ENCODE results near the gene TTL.

Gene TTL

DNA sequence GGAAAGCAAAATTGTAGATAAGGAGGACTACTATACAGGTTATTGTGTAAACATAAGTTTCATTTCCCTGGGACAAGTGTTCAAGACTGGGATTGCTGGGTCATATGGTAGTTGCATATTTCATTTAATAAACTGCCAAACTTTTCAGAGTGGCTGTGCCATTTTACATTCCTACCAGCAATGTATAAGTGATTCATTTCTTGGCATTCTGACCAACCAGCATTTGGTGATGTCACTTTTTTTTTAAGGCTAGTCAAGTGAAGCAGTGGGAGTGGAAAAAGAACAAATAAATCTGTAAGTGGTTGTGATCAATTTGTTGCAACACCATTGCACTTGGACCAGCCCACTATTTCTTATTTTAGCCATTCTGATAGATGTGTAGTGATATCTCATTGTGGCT is 97.3 kb downstream of the TTL start:
- Mint-ChIP-seq H3K36me3 (peaks cover 29% of the 10 kb centered on the region), H3K4me1 (peaks cover 8% of the 10 kb centered on the region), H3K4me3 (no peak overlapping the region), H3K27ac (no peak overlapping the region), H3K27me3 (no peaks in the 10 kb centered on the region), H3K9me3 (no peaks in the 10 kb centered on the region)
- no peak for ATAC-seq

DNA sequence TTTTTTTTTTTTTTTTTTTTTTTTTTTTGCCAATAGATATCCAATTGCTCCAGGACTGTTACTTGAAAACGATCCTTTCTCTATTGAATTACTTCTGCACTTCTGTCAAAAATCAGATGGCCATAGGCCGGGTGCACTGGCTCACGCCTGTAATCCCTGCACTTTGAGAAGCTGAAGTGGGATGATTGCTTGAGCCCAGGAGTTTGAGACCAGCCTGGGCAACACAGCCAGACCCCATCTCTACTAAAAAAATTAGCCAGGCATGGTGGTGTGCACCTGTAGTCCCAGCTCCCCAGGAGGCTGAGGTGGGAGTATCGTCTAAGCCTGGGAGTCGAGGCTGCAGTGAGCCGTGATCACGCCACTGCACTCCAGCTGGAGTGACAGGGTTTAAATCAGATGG is 98.1 kb downstream of the TTL start:
- Mint-ChIP-seq H3K36me3 (peaks cover 22% of the 10 kb centered on the region), H3K27me3 (no peaks in the 10 kb centered on the region), H3K4me3 (no peak overlapping the region), H3K27ac (no peak overlapping the region), H3K4me1 (peaks cover 12% of the 10 kb centered on the region), H3K9me3 (no peaks in the 10 kb centered on the region)
- no peak for ATAC-seq

DNA sequence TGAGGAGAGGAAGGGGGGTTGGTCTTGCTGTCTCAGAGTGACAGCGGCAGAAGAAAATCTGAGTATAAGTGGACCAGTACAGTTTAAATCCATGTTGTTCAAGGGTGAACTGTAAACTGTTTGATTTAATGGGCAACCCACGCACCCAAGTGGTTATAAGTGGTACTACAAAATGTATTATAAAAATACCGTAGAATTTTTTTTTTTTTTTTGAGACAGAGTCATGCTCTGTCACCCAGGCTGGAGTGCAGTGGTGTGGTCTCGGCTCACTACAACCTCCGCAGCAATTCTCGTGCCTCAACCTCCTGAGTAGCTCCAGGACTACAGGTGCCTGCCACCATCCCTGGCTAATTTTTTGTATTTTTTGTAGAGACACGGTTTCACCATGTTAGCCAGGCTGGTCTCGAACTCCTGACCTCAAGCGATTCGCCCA is 100.4 kb downstream of the TTL start:
- no peak overlapping the region for H3K27ac Mint-ChIP-seq
- H3K4me3 Mint-ChIP-seq = no peak overlapping the region

DNA sequence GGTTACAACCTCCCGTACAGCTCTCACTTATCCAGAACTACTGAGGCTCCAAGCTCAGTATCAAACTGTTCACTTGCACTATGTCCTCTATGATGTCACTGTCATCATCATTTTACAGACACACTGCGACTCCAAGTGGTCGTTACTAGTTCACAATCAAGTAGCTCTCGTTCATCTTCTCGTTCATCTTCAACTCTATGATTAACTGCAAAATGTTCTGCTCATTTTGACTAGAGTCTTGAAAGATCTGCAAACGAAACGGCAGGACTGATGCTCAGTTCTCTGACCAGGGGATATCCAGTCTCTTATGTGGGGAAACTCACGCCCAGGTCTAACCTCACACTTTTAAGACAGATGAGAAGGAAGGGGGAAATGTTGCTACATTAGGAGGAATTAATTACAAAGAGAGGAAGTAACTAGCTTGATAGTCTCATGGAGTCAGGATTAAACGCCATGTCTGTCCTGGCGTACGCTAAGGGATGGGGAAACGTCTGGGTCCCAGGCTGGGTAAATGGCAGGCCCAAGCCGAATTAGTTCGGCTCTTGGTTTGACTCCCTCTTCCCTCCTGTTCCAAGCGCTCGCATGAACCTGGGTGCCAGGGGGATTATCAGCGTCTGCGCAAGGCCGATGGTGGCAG is 101.7 kb downstream of the TTL start:
- ATAC-seq = peak; percentile 1
- H3K4me3 Mint-ChIP-seq = peak overlapping the region; percentile 94
- no peaks in the 10 kb centered on the region for H3K27me3 Mint-ChIP-seq
- H3K27ac Mint-ChIP-seq = peak overlapping the region; percentile 97
- H3K4me1 Mint-ChIP-seq = peaks cover 31% of the 10 kb centered on the region
- no peaks in the 10 kb centered on the region for H3K9me3 Mint-ChIP-seq
- H3K36me3 Mint-ChIP-seq = peaks cover 26% of the 10 kb centered on the region

More for the DNA sequence above, 100.4 kb downstream of the TTL start:
- ATAC-seq = no peak
- Mint-ChIP-seq H3K27me3 (no peaks in the 10 kb centered on the region), H3K4me1 (peaks cover 31% of the 10 kb centered on the region), H3K9me3 (no peaks in the 10 kb centered on the region), H3K36me3 (peaks cover 13% of the 10 kb centered on the region)

DNA sequence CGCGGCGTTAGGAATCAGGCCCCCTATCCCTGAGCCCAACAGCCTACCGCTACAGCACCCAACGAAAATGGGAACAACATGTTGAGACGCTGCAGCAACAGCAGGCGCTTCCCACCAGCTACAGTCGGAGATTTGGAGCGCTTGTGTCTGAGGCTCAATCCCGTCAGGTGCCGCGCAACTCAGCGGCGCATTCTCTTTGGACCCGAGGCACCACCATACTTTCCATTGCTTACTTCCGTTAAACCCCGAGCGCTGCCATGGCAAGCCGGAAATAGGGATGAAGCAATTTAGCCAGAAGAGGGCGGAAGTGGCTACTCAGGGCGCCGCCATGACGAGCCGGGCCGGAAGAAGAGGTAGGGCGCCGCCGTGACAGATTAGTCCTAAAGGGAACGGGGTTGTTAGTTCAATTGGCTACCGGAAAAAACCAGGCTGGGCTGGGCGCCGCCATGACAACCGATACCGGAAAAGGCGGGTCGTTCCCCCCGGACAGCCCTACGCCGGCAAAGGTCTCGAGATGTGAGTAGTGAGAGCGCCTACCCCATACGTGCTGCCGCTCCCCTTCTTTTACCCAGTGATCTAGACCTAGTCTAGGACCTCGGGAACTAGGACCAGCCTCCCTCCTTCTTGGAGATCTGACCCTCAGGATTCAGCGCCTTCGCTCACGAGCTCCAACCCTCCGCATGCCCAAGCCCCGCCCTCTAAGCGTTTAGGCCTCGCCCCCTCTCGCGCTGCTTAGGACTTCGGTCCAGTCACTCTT is 102.4 kb downstream of the TTL start, which contains the start of gene CHCHD5:
TSS of gene CHCHD5 (plus strand) at position 476 of the 757 bp plus-strand sequence. CDS start at position 515, 39 bp downstream.
- Mint-ChIP-seq H3K27me3 (no peaks in the 10 kb centered on the region), H3K27ac (peak within 1 kb of the TSS; percentile 97), H3K4me3 (peak within 1 kb of the TSS; percentile 94), H3K9me3 (no peaks in the 10 kb centered on the region), H3K36me3 (peaks cover 29% of the 10 kb centered on the region), H3K4me1 (peaks cover 31% of the 10 kb centered on the region)
- ATAC-seq = peak; percentile 95

DNA sequence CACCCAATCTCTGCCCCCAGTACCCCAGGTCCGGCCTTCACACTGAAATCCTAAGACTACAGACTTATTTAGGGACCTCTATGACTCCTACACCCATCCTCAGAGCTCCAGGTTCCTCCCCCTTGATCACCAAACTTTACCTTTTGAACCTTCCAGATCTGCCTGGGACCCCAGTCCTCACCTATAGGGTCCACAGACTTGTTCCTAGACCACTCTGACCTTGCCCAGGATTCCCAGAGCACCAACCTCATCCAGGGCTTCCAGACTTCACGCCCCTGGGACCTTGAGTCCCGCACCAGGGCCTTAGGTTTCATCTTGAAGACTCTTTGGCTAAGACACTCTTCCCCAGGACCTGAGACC is 102.9 kb downstream of the TTL start:
- peak overlapping the region; percentile 94 for H3K4me3 Mint-ChIP-seq
- H3K27ac Mint-ChIP-seq = peak overlapping the region; percentile 97
- no peaks in the 10 kb centered on the region for H3K27me3 Mint-ChIP-seq
- peaks cover 29% of the 10 kb centered on the region for H3K36me3 Mint-ChIP-seq
- ATAC-seq = no peak
- H3K9me3 Mint-ChIP-seq = no peaks in the 10 kb centered on the region
- peaks cover 31% of the 10 kb centered on the region for H3K4me1 Mint-ChIP-seq

DNA sequence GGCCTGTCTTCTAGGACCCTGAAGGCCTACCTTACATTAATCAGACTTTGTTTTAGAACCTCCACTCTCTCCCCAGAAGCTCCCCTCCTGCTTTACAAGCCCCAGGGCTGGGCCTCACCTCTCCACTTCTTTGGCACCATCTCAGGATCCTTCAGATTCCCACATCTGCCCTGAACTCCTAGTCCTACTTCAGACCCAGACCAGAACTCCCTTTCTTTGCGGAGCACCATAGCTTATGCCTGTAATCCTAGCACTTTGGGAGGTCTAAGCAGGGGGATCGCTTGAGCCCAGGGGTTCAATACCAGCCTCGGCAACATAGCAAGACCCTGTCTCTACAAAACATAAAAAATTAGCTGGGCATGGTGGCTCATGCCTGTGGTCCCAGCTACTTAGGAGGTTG is 103.4 kb downstream of the TTL start:
- H3K4me3 Mint-ChIP-seq = peak overlapping the region; percentile 94
- peak overlapping the region; percentile 97 for H3K27ac Mint-ChIP-seq
- H3K27me3 Mint-ChIP-seq = no peaks in the 10 kb centered on the region
- peaks cover 33% of the 10 kb centered on the region for H3K36me3 Mint-ChIP-seq
- peaks cover 31% of the 10 kb centered on the region for H3K4me1 Mint-ChIP-seq
- no peak for ATAC-seq
- H3K9me3 Mint-ChIP-seq = no peaks in the 10 kb centered on the region

DNA sequence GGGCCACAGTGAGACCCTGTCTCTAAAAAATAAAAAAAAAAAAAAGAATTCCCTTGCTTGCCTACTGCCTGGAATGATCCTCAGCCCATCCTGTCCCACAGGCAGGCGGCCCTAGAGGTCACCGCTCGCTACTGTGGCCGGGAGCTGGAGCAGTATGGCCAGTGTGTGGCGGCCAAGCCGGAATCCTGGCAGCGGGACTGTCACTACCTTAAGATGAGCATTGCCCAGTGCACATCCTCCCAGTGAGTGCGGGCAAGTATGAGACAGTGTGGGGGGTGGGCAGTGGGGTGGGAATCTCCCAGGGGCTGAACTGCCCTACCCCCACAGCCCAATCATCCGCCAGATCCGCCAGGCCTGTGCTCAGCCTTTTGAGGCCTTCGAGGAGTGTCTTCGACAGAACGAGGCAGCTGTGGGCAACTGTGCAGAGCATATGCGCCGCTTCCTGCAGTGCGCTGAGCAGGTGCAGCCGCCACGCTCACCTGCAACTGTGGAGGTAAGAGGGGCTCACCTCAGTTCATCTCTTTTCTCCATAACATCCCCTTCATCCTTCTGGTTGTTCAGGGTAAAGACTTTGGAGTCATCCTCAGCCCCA is 104.0 kb downstream of the TTL start:
- no peak overlapping the region for H3K4me3 Mint-ChIP-seq
- H3K36me3 Mint-ChIP-seq = peaks cover 35% of the 10 kb centered on the region
- no peak for ATAC-seq
- peaks cover 31% of the 10 kb centered on the region for H3K4me1 Mint-ChIP-seq
- no peaks in the 10 kb centered on the region for H3K27me3 Mint-ChIP-seq
- no peaks in the 10 kb centered on the region for H3K9me3 Mint-ChIP-seq
- peak overlapping the region; percentile 97 for H3K27ac Mint-ChIP-seq

DNA sequence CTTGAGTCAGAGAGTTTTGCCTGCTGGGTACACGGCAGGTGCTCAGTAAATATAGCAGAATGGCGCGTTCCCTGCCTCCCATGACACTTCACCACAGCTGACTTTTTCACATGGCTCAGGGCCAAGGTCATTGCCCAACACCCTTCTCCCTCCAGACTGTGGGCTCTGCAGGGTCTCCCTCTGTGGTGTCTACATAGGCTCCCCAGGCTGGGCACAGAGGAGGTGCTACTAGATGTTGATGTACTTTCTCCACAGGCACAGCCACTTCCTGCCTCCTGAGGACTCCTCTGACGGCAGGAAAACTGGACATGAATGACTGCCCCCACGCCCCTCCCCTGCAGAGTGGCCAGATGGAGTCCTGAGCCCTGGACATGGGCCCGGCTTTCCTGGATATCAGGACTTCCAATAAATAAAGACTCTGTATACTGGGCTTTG is 106.7 kb downstream of the TTL start:
- Mint-ChIP-seq H3K4me3 (no peak overlapping the region), H3K27me3 (no peaks in the 10 kb centered on the region), H3K36me3 (peaks cover 52% of the 10 kb centered on the region), H3K27ac (no peak overlapping the region), H3K4me1 (peaks cover 27% of the 10 kb centered on the region), H3K9me3 (no peaks in the 10 kb centered on the region)
- ATAC-seq = no peak
